H1 (cell line): ENCODE data around the gene IL1RAPL1. TPM values are rescaled to one million over a fixed set of nuclear protein-coding genes. Genes with fewer than 3 reads are reported as not detected.

Experiments used
- CTCF ChIA-PET: fragments of 300-600 bp; sonication (Branson Sonifier 250); formaldehyde crosslinking; loops from one replicate; lab custom pipeline; 2021; ENCODE audit not compliant: partially characterized antibody; lab: Charles Lee
- POLR2A ChIA-PET: fragments of 300-600 bp; sonication (Branson Sonifier 250); formaldehyde crosslinking; loops from one replicate; lab custom pipeline; 2021; ENCODE audit warnings: inconsistent platforms; ENCODE audit not compliant: partially characterized antibody; lab: Charles Lee
- DNase-seq, 2 experiments: peaks; one replicate each; pipeline versions ENCODE4 v3.0.0 to v3.0.0-alpha.2; 2010 to 2022; ENCODE audit warnings: low spot score in 2 of 2, low read depth in 1 of 2, mixed read lengths in 1 of 2
- FAIRE-seq: peaks from 2 replicates; lab custom pipeline; 2011; peaks lifted over from hg19 to GRCh38; lab: Jason Lieb, UNC
- H2AFZ ChIP-seq: 2 replicates; pipeline ENCODE4 v1.8.1; 2012; ENCODE audit warnings: low read length, inconsistent platforms
- H2AK5ac ChIP-seq: 2 replicates; pipeline ENCODE4 v1.6.1; 2013; ENCODE audit warnings: low read depth, low read length
- H2BK120ac ChIP-seq: replicated peaks from 2 replicates; pipeline ENCODE3; 2013; ENCODE audit warnings: low read depth, low read length, inconsistent platforms
- H2BK12ac ChIP-seq: 2 replicates; pipeline ENCODE4 v1.6.1; 2013; ENCODE audit warnings: low read depth, low read length
- H2BK15ac ChIP-seq: 2 replicates; pipeline ENCODE4 v1.6.1; 2013; ENCODE audit warnings: low read length
- H2BK20ac ChIP-seq: 2 replicates; pipeline ENCODE4 v1.6.1; 2013; ENCODE audit warnings: low read length
- H2BK5ac ChIP-seq: 2 replicates; pipeline ENCODE4 v1.6.1; 2013; ENCODE audit warnings: low read depth, low read length
- H3K14ac ChIP-seq: 2 replicates; pipeline ENCODE4 v1.6.1; 2013; ENCODE audit warnings: inconsistent platforms; ENCODE audit not compliant: insufficient read length
- H3K18ac ChIP-seq: 2 replicates; pipeline ENCODE4 v1.6.1; 2013; ENCODE audit warnings: low read length; ENCODE audit errors: extremely low read depth
- H3K23ac ChIP-seq: 2 replicates; pipeline ENCODE4 v1.6.1; 2013; ENCODE audit warnings: inconsistent platforms; ENCODE audit not compliant: insufficient read length
- H3K23me2 ChIP-seq: 2 replicates; pipeline ENCODE4 v1.6.1; 2013; ENCODE audit warnings: low read depth, low read length
- H3K27ac ChIP-seq: 2 replicates; pipeline ENCODE4 v1.6.1; 2011; ENCODE audit warnings: low read depth, low read length, inconsistent platforms
- H3K27me3 ChIP-seq, 4 experiments: replicated peaks in 1 of 4; 1 replicate in 1 of 4; 2 replicates in 3 of 4; pipeline versions ENCODE4 v1.6.1 to v1.8.1; 2011 to 2013; ENCODE audit warnings: low read length in 3 of 4, mild to moderate bottlenecking in 3 of 4, inconsistent platforms in 2 of 4, mixed read lengths in 2 of 4, moderate library complexity in 1 of 4; ENCODE audit not compliant: control insufficient read depth in 3 of 4, insufficient read depth in 3 of 4; ENCODE audit errors: extremely low read depth in 1 of 4
- H3K36me3 ChIP-seq, 4 experiments: 2 replicates each; pipeline versions ENCODE4 v1.6.1 to v1.8.1; 2011 to 2013; ENCODE audit warnings: mild to moderate bottlenecking in 4 of 4, low read length in 3 of 4, moderate library complexity in 2 of 4, control low read depth in 1 of 4, inconsistent platforms in 1 of 4; ENCODE audit not compliant: insufficient read depth in 4 of 4, control insufficient read depth in 2 of 4
- H3K4ac ChIP-seq: replicated peaks from 2 replicates; pipeline ENCODE3; 2013; ENCODE audit warnings: low read length, low read depth, mixed read lengths, inconsistent platforms; ENCODE audit not compliant: insufficient read length
- H3K4me1 ChIP-seq, 4 experiments: replicated peaks in 1 of 4; 1 replicate in 1 of 4; 2 replicates in 3 of 4; pipeline versions ENCODE4 v1.6.1 to v1.8.1; 2011 to 2013; ENCODE audit warnings: low read length in 3 of 4, inconsistent platforms in 2 of 4, mixed read lengths in 1 of 4; ENCODE audit not compliant: insufficient read depth in 4 of 4, control insufficient read depth in 3 of 4
- H3K4me2 ChIP-seq, 2 experiments: 2 replicates each; pipeline versions ENCODE4 v1.6.1 to v1.8.1; 2011 to 2013; ENCODE audit warnings: low read depth in 2 of 2, low read length in 2 of 2, control low read depth in 1 of 2, inconsistent platforms in 1 of 2, mild to moderate bottlenecking in 1 of 2; ENCODE audit not compliant: insufficient read depth in 1 of 2
- H3K4me3 ChIP-seq, 4 experiments: fragments of 200-600, 300-600 bp in 1 of 4; sonication (generic), shearing (Covaris generic), sonication (Bioruptor Twin) in 1 of 4; 2 replicates each; pipeline versions ENCODE4 v1.5.1 to v1.8.1; 2011 to 2016; ENCODE audit warnings: low read length in 4 of 4, low read depth in 3 of 4, control low read depth in 2 of 4, inconsistent platforms in 2 of 4, mild to moderate bottlenecking in 2 of 4, mixed read lengths in 1 of 4, moderate library complexity in 1 of 4; ENCODE audit not compliant: insufficient read depth in 2 of 4; ENCODE audit errors: extremely low read depth in 1 of 4
- H3K56ac ChIP-seq: replicated peaks from 2 replicates; pipeline ENCODE3; 2013; ENCODE audit warnings: low read depth, mild to moderate bottlenecking, mixed read lengths, low read length, inconsistent platforms; ENCODE audit not compliant: insufficient read length
- H3K79me1 ChIP-seq: 2 replicates; pipeline ENCODE4 v1.6.1; 2013; ENCODE audit warnings: low read depth, low read length, control low read depth
- H3K79me2 ChIP-seq, 2 experiments: 2 replicates each; pipeline versions ENCODE4 v1.6.1 to v1.8.1; 2012 to 2013; ENCODE audit warnings: low read length in 2 of 2, mild to moderate bottlenecking in 2 of 2, inconsistent platforms in 1 of 2; ENCODE audit not compliant: insufficient read depth in 2 of 2, control insufficient read depth in 1 of 2
- H3K9ac ChIP-seq, 4 experiments: replicated peaks in 1 of 4; 1 replicate in 1 of 4; 2 replicates in 3 of 4; pipeline versions ENCODE4 v1.6.1 to v1.8.1; 2011 to 2013; ENCODE audit warnings: low read depth in 3 of 4, low read length in 3 of 4, control low read depth in 2 of 4, mild to moderate bottlenecking in 2 of 4, moderate library complexity in 2 of 4, inconsistent platforms in 1 of 4; ENCODE audit errors: extremely low read depth in 1 of 4
- H3K9me3 ChIP-seq, 2 experiments: 2 replicates each; pipeline versions ENCODE4 v1.6.1 to v1.8.1; 2012 to 2013; ENCODE audit warnings: mild to moderate bottlenecking in 2 of 2, moderate library complexity in 2 of 2, control low read depth in 1 of 2, inconsistent platforms in 1 of 2, low read depth in 1 of 2, low read length in 1 of 2, mixed read lengths in 1 of 2; ENCODE audit not compliant: insufficient read depth in 2 of 2
- H4K20me1 ChIP-seq, 2 experiments: replicated peaks in 1 of 2; 2 replicates each; pipeline versions ENCODE3 to v1.8.1; 2011 to 2013; ENCODE audit warnings: inconsistent platforms in 2 of 2, low read length in 2 of 2, mild to moderate bottlenecking in 1 of 2; ENCODE audit not compliant: insufficient read depth in 2 of 2, control insufficient read depth in 1 of 2
- H4K5ac ChIP-seq: 2 replicates; pipeline ENCODE4 v1.6.1; 2013; ENCODE audit warnings: low read length, low read depth, mixed read lengths, inconsistent platforms; ENCODE audit not compliant: insufficient read length
- H4K8ac ChIP-seq: 2 replicates; pipeline ENCODE4 v1.8.0; 2013; ENCODE audit warnings: mild to moderate bottlenecking, moderate library complexity, low read length, inconsistent platforms; ENCODE audit not compliant: insufficient read depth; ENCODE audit errors: extremely low read depth
- H4K91ac ChIP-seq: replicated peaks from 2 replicates; pipeline ENCODE3; 2013; ENCODE audit warnings: low read length, mixed read lengths, inconsistent platforms; ENCODE audit not compliant: insufficient read length
- ATF2 ChIP-seq: IDR thresholded peaks from 2 replicates; pipeline ENCODE4 v1.6.1; 2012; ENCODE audit warnings: low read length, inconsistent platforms
- CBX8 ChIP-seq: fragments of 300-800, 300-1000 bp; sonication (generic); IDR thresholded peaks from 2 replicates; pipeline ENCODE4 v1.7.1; 2016; ENCODE audit warnings: low read depth, low read length, borderline replicate concordance
- CEBPB ChIP-seq: IDR thresholded peaks from 2 replicates; pipeline ENCODE4 v1.6.1; 2012; ENCODE audit warnings: low read depth, low read length
- CHD2 ChIP-seq: IDR thresholded peaks from 2 replicates; pipeline ENCODE4 v1.6.1; 2012; ENCODE audit warnings: low read length, improper control_type of control experiment
- GTF2F1 ChIP-seq: IDR thresholded peaks from 2 replicates; pipeline ENCODE4 v1.6.1; 2012; ENCODE audit warnings: low read depth, low read length, improper control_type of control experiment, borderline replicate concordance
- HDAC2 ChIP-seq, 2 experiments: fragments of 300-600 bp in 1 of 2; sonication (generic) in 1 of 2; IDR thresholded peaks; 2 replicates each; pipeline ENCODE4 v1.6.1; 2011 to 2012; ENCODE audit warnings: low read depth in 2 of 2, low read length in 2 of 2, mild to moderate bottlenecking in 2 of 2, moderate library complexity in 2 of 2, borderline replicate concordance in 1 of 2, inconsistent platforms in 1 of 2
- JUND ChIP-seq: IDR thresholded peaks from 2 replicates; pipeline ENCODE4 v1.6.1; 2011; ENCODE audit warnings: mild to moderate bottlenecking, improper control_type of control experiment, low read length
- KDM1A ChIP-seq: fragments of 200-600, 300-600 bp; sonication (generic); IDR thresholded peaks from 2 replicates; pipeline ENCODE4 v1.7.1; 2016; ENCODE audit warnings: mild to moderate bottlenecking, low read length, borderline replicate concordance
- PHF8 ChIP-seq: fragments of 200-600 bp; sonication (generic); conservative IDR thresholded peaks from 2 replicates; pipeline ENCODE4 v1.7.1; 2012; ENCODE audit warnings: low read depth, mild to moderate bottlenecking, inconsistent platforms, low read length, moderate library complexity
- RFX5 ChIP-seq: IDR thresholded peaks from 2 replicates; pipeline ENCODE4 v1.6.1; 2011; ENCODE audit warnings: low read depth, low read length, improper control_type of control experiment, borderline replicate concordance
- SIRT6 ChIP-seq: IDR thresholded peaks from one replicate; pipeline ENCODE4 v1.7.1; 2012; ENCODE audit warnings: low read length, inconsistent platforms
- TBP ChIP-seq: IDR thresholded peaks from 2 replicates; pipeline ENCODE4 v1.6.1; 2011; ENCODE audit warnings: low read depth, low read length, improper control_type of control experiment
- YY1 ChIP-seq: IDR thresholded peaks from 2 replicates; pipeline ENCODE4 v1.6.1; 2011; ENCODE audit warnings: low read depth, mild to moderate bottlenecking, low read length
- WGBS, 2 experiments: shearing (Covaris generic) in 1 of 2; methylation state at CpG; one replicate each; pipeline versions ENCODE4 v1.1.6 to v1.1.7; 2013 to 2015; ENCODE audit warnings: low lambda C conversion rate in 2 of 2, mixed read lengths in 2 of 2, inconsistent platforms in 1 of 2, low coverage in 1 of 2, missing lambda C conversion rate in 1 of 2; ENCODE audit not compliant: insufficient replicate concordance in 2 of 2, insufficient coverage in 1 of 2, insufficient read length in 1 of 2; ENCODE audit errors: extremely low coverage in 1 of 2, missing lambda C conversion rate in 1 of 2; 5-methylcytosine and 5-hydroxymethylcytosine counted together
- polyA plus RNA-seq, 7 experiments: library from polyadenylated mRNA; depleted of rRNA in 3 of 7; stranded (reverse) in 5 of 7; unstranded in 2 of 7; fragments of >200 nt in 5 of 7; fragments of 200-250 nt in 2 of 7; gene quantifications; 1 replicate in 5 of 7; 2 replicates in 1 of 7; 4 replicates in 1 of 7; pipeline versions ENCODE4 v1.2.1 to v1.2.3, GENCODE V29; 2011 to 2013; ENCODE audit warnings: missing spikeins in 2 of 7, mixed read lengths in 2 of 7
- total RNA-seq: library from RNA; stranded (reverse); fragmentation: NEBNext Ultra II Directional; extraction: Animal tissue kit (Norgen Biotek cat#: 25700); gene quantifications from 2 replicates; pipeline ENCODE4 v1.2.1, GENCODE V29; 2021

Gene IL1RAPL1
- total and polyA plus RNA-seq, 2 of the 8 experiments (the other 6 are each of a cell fraction or from before 2014, with no cell fraction given), result 0.11 to 0.35 TPM

- H3K4me2 ChIP-seq, result no peak overlapping the region
- CTCF ChIA-PET, result no interaction called here
- no peak overlapping the region for H3K4me3 ChIP-seq
- H4K20me1 ChIP-seq, result no peaks in the 10 kb centered on the region
- H4K8ac ChIP-seq, result no peak overlapping the region
- DNase-seq (no peak), FAIRE-seq (no peak)
- no peaks in the 10 kb centered on the region for H3K9me3 ChIP-seq
- H3K23me2 ChIP-seq, result no peaks in the 10 kb centered on the region
- H4K91ac ChIP-seq, result no peak overlapping the region
- no peak overlapping the region for H3K27ac ChIP-seq
- 92% methylated on average over 3 of the region's 3 CpGs; no CpG with 5 or more reads in 1 of the 2 experiments for WGBS, 2 experiments
- H2BK5ac ChIP-seq, result no peak overlapping the region
- H2BK12ac ChIP-seq, result no peak overlapping the region
- H3K4me1 ChIP-seq, result no peaks in the 10 kb centered on the region
- no peak overlapping the region for H3K18ac ChIP-seq
- H3K79me1 ChIP-seq, result no peaks in the 10 kb centered on the region
- H3K36me3 ChIP-seq, result no peaks in the 10 kb centered on the region
- no peak overlapping the region for H3K4ac ChIP-seq
- H4K5ac ChIP-seq, result no peak overlapping the region
- H2BK20ac ChIP-seq, result no peak overlapping the region
- H3K9ac ChIP-seq, result no peak overlapping the region
- H2BK120ac ChIP-seq, result no peak overlapping the region
- no peak overlapping the region for H3K14ac ChIP-seq
- no peak overlapping the region for H3K23ac ChIP-seq
- TF ChIP-seq YY1 (no peak), JUND (no peak), PHF8 (no peak), ATF2 (no peak), CBX8 (no peak), SIRT6 (no peak), KDM1A (no peak), CEBPB (no peak), TBP (no peak), CHD2 (no peak), HDAC2 (IDR thresholded peaks at IDR 0.05; ENCODE audit: borderline replicate concordance in 1 of 2, low read depth in 2 of 2, low read length in 2 of 2) (no peak), RFX5 (no peak), GTF2F1 (no peak)
- H2AFZ ChIP-seq, result no peak overlapping the region
- no peaks in the 10 kb centered on the region for H3K79me2 ChIP-seq
- no peak overlapping the region for H2AK5ac ChIP-seq
- H2BK15ac ChIP-seq, result no peak overlapping the region
- H3K27me3 ChIP-seq, result no peaks in the 10 kb centered on the region
- POLR2A ChIA-PET, result no interaction called here
- H3K56ac ChIP-seq, result no peak overlapping the region
Measured at GRCh38 chrX:29274517-29274916, 687.3 kb downstream of the IL1RAPL1 start.
